Subcutaneous adipose tissue (tissue), 4 donors: ENCODE measurements around the gene NKAIN4. TPM values are rescaled to one million over a fixed set of nuclear protein-coding genes. Genes with fewer than 3 reads are reported as not detected.

Experiments used
- CTCF ChIP-seq: fragments of 450-650 bp; IDR thresholded peaks from one replicate; pipeline ENCODE4 v1.5.1; 2016; ENCODE audit warnings: low read depth, mild to moderate bottlenecking, control low read depth, antibody characterized with exemption, moderate library complexity
- total RNA-seq, 4 donors: library from RNA; depleted of rRNA; stranded (reverse); fragments of >200 nt; gene quantifications; one replicate each; pipeline ENCODE4 v1.1.0, GENCODE V29; 2016

The NKAIN4 gene
- total RNA-seq, 4 donors from 2014 or later = not detected

- TF ChIP-seq CTCF = no peak
These were observed 5.6 kb upstream of the NKAIN4 start for GRCh38 chr20:63259734-63260460.

DNA sequence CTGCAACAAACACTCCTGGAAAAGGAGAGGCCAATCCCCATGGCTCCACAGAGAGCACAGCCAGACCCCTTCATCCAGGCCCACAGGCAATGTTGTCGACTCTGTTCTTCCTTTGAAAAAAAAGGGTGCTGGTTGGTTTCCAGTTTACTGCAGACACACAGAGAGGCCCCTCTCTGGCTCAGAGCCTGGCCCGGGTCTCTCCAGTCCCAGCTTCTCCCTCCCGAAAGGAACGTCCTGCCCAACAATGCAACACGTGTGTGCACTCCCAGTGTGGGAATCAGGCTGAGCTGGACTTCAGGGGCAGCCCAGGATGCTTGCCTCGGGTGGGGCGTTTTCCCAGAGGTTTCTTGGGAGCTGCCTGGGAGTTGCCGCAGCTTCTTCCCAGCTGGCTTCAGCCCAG, 4.5 kb upstream of the NKAIN4 start:
- TF ChIP-seq CTCF = no peak

DNA sequence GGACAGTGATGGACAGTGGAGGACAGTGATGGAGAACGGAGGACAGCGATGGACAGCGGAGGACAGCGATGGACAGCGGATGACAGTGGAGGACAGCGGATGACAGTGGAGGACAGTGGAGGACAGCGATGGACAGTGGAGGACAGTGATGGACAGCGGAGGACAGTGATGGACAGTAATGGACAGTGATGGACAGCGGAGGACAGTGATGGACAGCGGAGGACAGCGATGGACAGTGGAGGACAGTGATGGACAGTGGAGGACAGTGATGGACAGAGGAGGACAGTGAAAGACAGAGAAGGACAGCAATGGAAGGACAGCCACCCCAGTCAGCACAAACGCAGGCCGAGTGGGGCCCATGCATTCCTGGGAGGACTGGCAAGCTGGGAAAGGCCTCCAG, 3.4 kb upstream of the NKAIN4 start:
- TF ChIP-seq CTCF = no peak

DNA sequence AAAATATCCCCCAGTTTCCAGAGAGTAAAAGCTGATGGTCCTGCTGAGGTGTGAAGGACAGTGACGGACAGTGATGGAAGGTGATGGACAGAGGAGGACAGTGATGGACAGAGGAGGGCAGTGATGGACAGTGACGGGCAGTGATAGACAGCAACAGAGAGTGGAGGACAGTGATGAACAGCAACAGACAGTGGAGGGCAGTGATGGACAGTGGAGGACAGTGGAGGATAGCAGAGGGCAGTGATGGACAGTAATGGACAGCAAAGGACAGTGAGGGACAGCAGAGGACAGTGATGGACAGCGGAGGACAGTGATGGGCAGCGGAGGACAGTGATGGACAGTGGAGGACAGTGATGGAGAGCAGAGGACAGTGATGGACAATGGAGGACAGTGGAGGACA, 2.7 kb upstream of the NKAIN4 start:
- TF ChIP-seq CTCF = no peak

DNA sequence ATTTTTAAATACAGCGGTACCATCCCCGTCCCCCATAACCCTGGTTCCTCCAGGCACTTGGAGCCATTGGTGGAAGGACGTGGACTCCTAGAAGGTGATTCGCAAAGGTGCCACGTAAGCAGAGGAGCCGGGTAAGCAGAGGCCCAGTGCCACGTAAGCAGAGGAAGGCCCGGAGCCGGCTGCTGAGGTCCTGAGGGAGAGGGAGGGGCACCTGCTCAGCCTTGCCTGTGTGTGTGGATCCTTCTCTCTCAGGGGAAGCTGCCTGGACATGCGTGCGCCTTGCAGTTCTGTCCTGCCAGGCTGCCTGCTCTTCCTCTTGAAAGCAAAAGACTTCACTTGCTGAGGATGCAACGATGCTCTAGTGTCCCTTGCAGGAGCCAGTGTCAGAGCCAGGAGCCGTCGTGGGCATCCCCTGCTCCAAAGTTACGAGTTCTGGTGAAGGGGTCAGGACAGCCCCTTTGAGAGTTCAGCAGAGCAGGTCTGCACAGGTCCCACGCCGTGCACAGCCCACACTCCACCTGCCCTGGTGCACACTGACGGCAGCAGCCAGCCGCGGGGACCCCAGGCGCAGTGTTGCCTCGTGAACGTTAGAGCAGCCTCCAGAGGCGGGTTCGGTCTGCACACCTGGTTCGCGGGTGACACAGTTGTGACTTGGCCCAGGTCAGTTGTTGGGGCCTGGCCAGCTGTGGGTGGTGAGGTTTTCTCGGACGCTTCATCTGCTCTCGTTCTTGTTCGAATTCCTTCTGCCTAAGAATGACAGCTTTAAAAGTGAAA, 1.9 kb upstream of the NKAIN4 start:
- no peak for TF ChIP-seq CTCF

DNA sequence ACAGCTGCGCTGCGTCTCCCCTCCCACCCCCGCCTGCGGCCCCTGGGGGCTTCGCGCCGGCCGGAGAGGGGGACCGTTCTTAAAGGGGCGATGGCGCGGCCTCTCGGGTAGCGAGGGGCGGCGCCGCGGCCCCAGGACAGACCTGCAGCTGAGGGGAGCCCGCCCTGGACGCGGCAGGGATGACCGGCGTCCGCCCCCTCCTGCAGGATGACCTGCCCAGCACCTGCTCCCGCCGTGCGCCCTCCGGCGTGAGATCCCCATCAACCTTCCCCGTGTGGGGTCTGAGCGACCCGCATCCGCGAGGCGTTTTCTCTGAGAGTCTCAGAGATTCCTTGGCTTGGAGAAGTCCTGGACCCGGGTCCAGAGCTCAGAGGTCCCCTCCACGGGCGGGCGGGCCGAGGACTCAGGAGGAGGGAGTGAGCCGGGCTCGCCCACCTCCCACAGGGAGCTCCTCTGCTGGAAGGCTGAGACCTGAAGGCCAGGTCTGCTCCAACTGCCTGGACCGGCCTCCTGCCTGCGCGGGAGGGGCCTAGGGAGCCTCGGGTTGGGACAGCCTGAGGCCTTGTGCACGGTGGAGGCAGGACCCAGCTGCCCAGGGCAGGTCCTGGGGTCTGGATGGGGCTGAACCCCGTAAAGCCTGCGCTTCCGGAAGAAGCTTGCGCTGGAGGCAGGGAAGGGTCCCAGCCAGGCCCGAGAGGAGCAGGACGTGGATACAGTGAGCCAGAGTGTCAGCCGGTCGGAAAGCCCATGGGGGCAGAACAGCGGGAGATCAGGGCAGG, 532 bp upstream of the NKAIN4 start:
- TF ChIP-seq CTCF = no peak
